Parathyroid adenoma (tissue), 2 donors: ENCODE measurements around the gene SLC23A1.

ENCODE experiments used
- H2AFZ ChIP-seq: fragments of 300-600 bp; sonication (generic); one replicate; pipeline ENCODE4 v1.7.0; 2017; ENCODE audit warnings: antibody characterized with exemption, mild to moderate bottlenecking
- H3K27ac ChIP-seq: fragments of 300-600 bp; sonication (generic); one replicate; pipeline ENCODE4 v1.7.0; 2017
- H3K27me3 ChIP-seq: fragments of 300-600 bp; sonication (generic); one replicate; pipeline ENCODE4 v1.7.0; 2017; ENCODE audit warnings: low read length; ENCODE audit not compliant: control insufficient read depth, insufficient read depth
- H3K36me3 ChIP-seq: fragments of 300-600 bp; sonication (generic); one replicate; pipeline ENCODE4 v1.7.0; 2017; ENCODE audit warnings: low read length; ENCODE audit not compliant: control insufficient read depth, insufficient read depth
- H3K4me1 ChIP-seq: fragments of 300-600 bp; sonication (generic); one replicate; pipeline ENCODE4 v1.7.0; 2017; ENCODE audit warnings: control low read depth
- H3K4me2 ChIP-seq: fragments of 300-600 bp; sonication (generic); one replicate; pipeline ENCODE4 v1.7.0; 2017; ENCODE audit warnings: low read length
- H3K4me3 ChIP-seq: fragments of 300-600 bp; sonication (generic); one replicate; pipeline ENCODE4 v1.7.0; 2017; ENCODE audit warnings: low read depth, low read length
- H3K79me2 ChIP-seq: fragments of 300-600 bp; sonication (generic); one replicate; pipeline ENCODE4 v1.7.0; 2017; ENCODE audit warnings: control low read depth
- H3K9ac ChIP-seq: fragments of 300-600 bp; sonication (generic); one replicate; pipeline ENCODE4 v1.7.0; 2017; ENCODE audit warnings: mild to moderate bottlenecking
- H3K9me3 ChIP-seq: fragments of 300-600 bp; sonication (generic); one replicate; pipeline ENCODE4 v1.7.0; 2017; ENCODE audit warnings: low read length; ENCODE audit not compliant: control insufficient read depth
- TF ChIP-seq, protein P1 (sequence below): fragments of 300-600 bp; sonication (generic); IDR thresholded peaks from one replicate; pipeline ENCODE4 v1.7.0; 2017; ENCODE audit warnings: antibody characterized with exemption, mild to moderate bottlenecking
- donor health status: primary hyperparathyroidism.

Gene SLC23A1

DNA sequence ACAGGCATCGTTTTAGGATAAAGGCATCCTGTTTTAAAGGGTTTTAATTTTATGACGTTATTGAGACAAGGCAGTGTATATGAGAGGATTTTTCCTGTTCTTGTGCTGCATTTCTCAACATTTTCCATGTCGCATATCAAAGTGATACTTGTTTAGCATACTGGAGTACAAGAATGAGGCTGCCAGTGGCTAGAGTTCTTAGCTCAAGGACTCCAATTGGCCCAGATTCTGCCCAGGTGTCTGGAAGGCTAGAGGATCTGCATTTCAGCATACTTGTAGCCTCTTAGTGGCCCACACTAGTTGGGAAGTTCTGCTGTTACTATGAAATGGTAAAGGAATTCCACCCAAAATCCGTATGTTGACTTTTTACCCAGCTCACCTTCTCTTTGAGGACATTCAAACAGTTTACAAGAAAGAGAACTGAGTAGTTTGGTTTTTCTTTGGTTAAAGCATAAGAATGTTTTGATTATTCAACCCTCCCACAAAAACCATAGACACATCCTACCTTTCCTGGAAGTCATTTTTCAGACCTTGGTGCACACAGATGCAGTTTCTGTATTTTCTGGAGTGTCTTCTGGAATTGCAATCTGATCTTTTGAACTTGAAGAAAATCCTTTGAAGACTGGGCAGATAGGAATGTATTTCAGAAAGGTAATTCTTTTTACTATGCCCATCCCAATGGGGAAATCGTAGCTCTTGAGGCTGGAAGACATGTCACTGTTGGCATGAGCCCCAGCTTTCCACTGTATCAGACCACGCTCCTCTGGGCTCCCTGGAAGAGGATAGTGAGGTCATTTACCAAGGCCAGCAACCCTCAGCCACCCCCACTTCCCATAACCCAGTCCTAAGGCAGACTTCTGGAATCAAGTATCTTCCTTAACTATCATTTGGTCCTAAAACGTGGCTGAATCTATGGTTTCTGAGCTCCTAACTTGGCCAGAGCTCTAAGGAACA lies 11.3 kb downstream of the SLC23A1 start:
- no peak overlapping the region for H3K4me2 ChIP-seq
- no peak overlapping the region for H2AFZ ChIP-seq
- H3K9me3 ChIP-seq = no peaks in the 10 kb centered on the region
- no peak overlapping the region for H3K4me3 ChIP-seq
- no peaks in the 10 kb centered on the region for H3K36me3 ChIP-seq
- peaks cover 8% of the 10 kb centered on the region for H3K4me1 ChIP-seq
- no peak overlapping the region for H3K27ac ChIP-seq
- no peaks in the 10 kb centered on the region for H3K79me2 ChIP-seq
- no peak overlapping the region for H3K9ac ChIP-seq
- TF ChIP-seq, protein P1, sequence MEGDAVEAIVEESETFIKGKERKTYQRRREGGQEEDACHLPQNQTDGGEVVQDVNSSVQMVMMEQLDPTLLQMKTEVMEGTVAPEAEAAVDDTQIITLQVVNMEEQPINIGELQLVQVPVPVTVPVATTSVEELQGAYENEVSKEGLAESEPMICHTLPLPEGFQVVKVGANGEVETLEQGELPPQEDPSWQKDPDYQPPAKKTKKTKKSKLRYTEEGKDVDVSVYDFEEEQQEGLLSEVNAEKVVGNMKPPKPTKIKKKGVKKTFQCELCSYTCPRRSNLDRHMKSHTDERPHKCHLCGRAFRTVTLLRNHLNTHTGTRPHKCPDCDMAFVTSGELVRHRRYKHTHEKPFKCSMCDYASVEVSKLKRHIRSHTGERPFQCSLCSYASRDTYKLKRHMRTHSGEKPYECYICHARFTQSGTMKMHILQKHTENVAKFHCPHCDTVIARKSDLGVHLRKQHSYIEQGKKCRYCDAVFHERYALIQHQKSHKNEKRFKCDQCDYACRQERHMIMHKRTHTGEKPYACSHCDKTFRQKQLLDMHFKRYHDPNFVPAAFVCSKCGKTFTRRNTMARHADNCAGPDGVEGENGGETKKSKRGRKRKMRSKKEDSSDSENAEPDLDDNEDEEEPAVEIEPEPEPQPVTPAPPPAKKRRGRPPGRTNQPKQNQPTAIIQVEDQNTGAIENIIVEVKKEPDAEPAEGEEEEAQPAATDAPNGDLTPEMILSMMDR = no peak
- H3K27me3 ChIP-seq = no peaks in the 10 kb centered on the region

DNA sequence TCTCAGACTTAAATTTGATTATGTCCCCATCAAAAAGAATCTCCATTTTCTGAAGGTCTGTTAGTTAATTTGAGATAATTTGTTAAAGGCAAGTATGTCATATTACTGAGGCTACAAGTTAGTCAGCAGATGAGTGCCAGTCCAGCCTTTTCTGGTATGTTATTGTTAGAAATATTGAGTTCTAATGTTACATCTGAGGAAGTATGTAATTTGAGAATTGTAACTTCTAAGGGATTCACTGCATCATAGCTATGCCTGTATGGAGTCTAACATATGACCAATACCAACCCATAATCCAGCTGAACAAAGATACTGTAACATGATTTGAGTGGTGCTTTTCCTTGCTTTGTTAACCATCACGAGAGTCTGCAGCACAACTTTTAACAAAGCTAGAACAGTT lies 13.9 kb downstream of the SLC23A1 start:
- Histone ChIP-seq H3K27ac (no peak overlapping the region), H3K79me2 (peaks cover 2% of the 10 kb centered on the region), H3K4me1 (peaks cover 8% of the 10 kb centered on the region), H3K27me3 (no peaks in the 10 kb centered on the region), H2AFZ (no peak overlapping the region), H3K9me3 (no peaks in the 10 kb centered on the region), H3K4me2 (no peak overlapping the region), H3K9ac (no peak overlapping the region), H3K4me3 (no peak overlapping the region), H3K36me3 (no peaks in the 10 kb centered on the region)
- TF ChIP-seq, protein P1 = no peak

DNA sequence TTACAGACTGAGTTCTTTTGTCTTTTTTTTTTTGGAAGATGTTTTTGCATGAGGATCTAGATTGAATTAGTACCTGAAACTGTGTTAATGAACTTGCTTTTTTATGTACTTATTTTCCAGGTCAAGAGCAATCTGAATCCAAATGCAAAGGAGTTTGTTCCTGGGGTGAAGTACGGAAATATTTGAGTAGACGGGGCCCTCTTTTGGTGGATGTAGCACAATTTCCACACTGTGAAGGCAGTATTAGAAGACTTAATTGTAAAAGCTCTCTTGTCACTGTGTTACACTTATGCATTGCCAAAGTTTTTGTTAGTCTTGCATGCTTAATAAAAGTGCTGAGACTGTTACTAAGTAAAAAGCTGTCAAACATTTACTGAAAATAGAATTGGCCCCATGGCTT lies 14.5 kb downstream of the SLC23A1 start:
- TF ChIP-seq, protein P1 = no peak
- Histone ChIP-seq H3K4me3 (no peak overlapping the region), H3K36me3 (no peaks in the 10 kb centered on the region), H3K27ac (no peak overlapping the region), H3K79me2 (peaks cover 2% of the 10 kb centered on the region), H3K9me3 (no peaks in the 10 kb centered on the region), H3K27me3 (no peaks in the 10 kb centered on the region), H3K4me2 (no peak overlapping the region), H3K4me1 (peaks cover 3% of the 10 kb centered on the region), H3K9ac (no peak overlapping the region), H2AFZ (no peak overlapping the region)

DNA sequence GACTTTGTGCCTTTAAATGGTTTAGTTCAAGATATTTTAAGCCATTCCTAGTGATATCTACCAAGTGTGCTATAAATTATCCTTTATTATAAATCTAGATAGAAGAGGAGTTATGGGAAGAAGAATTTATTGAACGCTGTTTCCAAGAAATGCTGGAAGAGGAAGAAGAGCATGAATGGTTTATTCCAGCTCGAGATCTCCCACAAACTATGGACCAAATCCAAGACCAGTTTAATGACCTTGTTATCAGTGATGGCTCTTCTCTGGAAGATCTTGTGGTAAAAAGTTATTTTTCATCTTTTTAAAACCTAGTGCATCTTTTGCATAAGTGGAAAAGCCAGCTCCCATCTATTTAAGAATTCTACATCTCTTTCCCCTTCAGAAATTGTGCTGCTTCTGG lies 18.6 kb downstream of the SLC23A1 start:
- Histone ChIP-seq H3K9ac (no peak overlapping the region), H3K9me3 (no peaks in the 10 kb centered on the region), H3K79me2 (peaks cover 16% of the 10 kb centered on the region), H3K4me1 (no peaks in the 10 kb centered on the region), H3K4me2 (no peak overlapping the region), H3K27ac (no peak overlapping the region), H2AFZ (no peak overlapping the region), H3K36me3 (no peaks in the 10 kb centered on the region), H3K27me3 (no peaks in the 10 kb centered on the region), H3K4me3 (no peak overlapping the region)
- TF ChIP-seq, protein P1 = no peak

DNA sequence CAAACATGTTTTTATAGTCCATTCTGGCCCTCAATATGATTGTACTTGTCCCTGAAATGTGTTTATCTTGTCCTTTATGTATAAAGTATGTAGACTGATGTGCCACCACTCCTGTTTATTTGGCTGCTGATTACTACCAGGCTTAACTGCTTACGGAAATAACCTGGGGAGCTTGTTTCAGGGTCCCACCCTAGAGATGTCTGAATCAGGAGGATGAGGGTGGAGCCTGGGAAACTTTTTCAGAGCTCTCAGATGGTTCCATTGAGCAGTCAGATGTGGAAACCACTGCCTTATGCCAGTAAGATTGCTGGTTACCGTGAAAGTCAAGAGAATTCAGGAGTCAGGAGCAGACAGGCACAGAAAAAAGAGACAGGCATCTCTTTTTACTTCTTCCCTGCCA lies 19.2 kb downstream of the SLC23A1 start:
- Histone ChIP-seq H3K36me3 (no peaks in the 10 kb centered on the region), H3K27ac (no peak overlapping the region), H3K9ac (no peak overlapping the region), H3K9me3 (no peaks in the 10 kb centered on the region), H3K27me3 (no peaks in the 10 kb centered on the region), H3K4me3 (no peak overlapping the region), H3K4me2 (no peak overlapping the region), H3K4me1 (no peaks in the 10 kb centered on the region), H2AFZ (no peak overlapping the region), H3K79me2 (peaks cover 21% of the 10 kb centered on the region)
- TF ChIP-seq, protein P1 = no peak
